NCI-H2029 treated with DMSO at 0.1 percent for 48 hours (cell line): ENCODE data around the gene SHANK1.

Experiments used
- DNase-seq: peaks from one replicate; lab custom pipeline; 2025; lab: John Stamatoyannopoulos, UW

Gene SHANK1

DNA sequence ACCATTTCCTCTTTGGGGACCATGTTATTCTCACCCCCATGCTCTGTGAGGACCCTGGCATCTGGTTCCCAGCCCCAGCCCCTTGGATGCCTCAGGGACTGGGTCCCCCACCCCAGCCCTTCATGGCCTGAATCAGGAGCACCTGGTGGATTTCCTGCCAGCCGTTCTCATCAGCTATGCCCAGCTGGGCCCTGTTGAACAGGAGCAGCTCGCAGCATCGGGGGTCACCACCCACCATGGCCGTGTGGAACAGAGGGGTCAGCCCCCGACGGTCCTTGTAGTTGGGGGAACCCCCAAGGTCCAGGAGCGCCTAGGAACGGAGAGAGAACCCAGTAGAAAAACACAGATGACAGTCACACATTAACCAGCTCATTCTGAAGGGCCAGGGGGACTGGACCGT is 7.8 kb downstream of the SHANK1 start:
- no peak for DNase-seq

DNA sequence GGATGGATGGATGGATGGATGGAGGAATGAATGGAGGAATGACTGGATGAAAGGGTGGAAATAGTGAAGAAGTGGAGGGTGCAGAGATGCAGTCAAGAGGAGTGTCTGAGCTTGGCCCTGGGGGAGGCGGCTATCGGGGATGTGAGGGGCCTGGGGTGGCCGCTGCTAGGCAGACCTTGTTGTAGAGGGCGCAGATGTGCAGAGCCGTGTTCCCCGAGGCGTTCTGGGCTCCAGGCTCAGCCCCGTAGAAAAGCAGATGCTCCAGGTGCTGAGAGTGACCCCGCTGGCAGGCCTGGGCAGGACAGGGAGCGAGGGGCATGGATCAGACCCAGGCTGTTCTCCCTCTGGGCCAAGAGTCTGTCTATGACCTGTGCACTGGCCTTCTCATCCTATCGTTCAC is 8.4 kb downstream of the SHANK1 start:
- no peak for DNase-seq

DNA sequence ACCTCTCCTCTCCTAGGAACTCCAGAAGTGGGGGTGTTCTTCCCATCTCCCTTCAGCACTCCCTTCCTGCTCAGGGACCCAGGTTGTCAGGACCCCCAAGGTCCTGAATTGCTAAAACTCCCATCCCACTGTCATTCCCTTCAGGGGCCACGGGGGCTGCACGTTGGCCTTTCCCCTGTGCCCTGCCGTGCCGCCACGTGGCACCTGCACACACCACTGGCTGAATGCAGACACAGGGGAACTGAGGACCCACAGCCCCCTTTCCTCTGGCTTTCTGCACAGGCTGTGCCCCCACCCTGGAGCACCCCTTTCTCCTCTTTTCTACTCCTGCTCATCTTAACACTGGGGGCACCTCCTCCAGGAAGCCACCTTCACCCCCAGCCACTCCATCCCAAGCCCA is 9.0 kb downstream of the SHANK1 start:
- DNase-seq = no peak

DNA sequence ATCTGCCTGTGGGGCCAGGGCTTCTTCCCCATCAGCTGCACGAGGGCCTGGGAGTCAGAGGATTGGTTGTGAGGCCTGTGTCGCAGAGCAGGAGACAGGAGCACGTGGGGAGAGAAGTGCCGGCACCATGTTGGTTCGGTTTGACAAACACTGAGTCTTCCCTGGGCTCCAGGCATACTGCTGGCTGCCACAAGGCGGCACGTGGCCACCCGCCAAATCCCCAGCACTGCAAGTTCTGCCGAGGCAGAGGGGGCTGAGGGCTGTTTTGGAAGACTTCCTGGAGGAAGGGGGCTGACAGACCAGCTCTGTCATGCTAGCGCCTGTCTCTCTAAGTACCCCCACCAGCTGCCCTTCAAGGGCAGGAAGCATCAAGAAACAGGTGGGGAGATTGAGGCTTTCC is 9.5 kb downstream of the SHANK1 start:
- DNase-seq = no peak

DNA sequence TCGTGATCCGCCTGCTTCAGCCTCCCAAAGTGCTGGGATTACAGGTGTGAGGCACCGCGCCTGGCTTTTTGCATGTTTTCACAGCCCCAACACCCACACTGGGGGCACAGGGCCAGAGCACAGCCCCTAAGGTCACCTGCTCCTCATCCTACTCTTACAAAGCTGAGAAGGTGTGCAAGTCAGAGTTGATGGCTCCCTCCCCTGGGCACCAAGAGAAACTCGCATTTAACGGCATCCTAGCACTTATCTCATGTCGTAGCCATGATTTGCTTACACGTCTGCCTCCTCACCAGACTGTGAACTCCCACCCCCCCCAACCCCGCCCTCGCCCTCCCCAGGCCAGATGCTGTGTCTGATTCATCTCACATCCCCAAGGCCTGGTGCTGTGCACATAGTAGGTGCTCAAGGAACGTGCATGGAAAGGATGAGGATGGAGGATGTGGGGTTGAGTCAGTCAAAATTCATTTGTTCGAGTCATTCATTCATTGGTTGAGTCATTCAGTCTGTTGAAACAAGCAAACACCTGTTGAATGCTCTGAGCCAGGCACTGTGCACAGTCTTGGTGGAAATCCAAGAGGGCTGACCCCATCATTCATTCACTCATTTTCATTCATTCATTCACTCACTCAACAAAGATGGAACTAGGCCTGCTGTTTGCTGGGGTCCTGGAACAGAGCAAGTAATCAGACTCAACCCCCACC is 11.3 kb downstream of the SHANK1 start:
- no peak for DNase-seq

DNA sequence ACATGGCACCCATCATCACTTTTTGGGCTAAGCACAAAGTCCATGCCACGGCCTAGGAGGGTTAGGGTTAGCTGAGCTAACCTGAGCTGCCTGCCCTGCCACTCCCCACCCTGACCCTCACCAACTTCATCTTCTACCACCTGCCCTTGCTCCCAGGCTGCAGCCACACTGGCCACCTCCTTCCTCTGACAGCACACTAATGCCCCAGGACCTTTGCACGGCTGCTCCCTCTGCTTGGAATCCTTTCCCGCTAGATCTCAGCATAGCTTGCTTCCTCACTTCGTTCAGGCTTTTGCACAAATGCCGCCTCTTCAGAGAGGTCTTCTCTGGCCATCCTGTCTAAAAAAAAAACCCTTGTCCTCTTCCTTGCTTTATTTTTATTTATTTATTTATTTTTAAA is 13.2 kb downstream of the SHANK1 start:
- DNase-seq = no peak

DNA sequence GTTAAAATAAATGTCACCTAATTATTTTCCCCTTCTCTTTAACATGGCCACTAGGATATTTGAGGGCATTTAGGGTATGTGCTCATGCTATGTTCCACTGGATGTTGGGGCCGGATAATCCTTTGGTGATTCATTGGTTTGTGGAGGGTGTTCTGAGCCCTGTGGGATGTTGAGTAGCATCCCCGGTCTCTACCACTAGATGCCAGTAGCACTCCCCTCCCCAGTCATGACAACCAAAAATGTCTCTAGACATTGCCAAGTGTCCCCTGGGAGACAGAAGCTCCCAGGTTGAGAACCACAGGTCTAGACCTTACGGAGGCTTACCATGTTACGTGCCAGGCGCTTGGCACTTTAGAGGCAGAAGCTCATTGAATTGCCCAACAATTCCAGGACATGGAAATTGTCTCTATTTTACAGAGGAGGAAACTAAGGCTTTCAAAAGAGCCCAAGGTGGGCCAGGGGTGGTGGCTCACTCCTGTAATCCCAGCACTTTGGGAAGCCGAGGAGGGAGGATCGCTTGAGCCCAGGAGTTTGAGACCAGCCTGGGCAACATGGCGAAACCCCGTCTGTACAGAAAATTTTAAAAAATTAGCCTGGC is 14.1 kb downstream of the SHANK1 start:
- DNase-seq = no peak

DNA sequence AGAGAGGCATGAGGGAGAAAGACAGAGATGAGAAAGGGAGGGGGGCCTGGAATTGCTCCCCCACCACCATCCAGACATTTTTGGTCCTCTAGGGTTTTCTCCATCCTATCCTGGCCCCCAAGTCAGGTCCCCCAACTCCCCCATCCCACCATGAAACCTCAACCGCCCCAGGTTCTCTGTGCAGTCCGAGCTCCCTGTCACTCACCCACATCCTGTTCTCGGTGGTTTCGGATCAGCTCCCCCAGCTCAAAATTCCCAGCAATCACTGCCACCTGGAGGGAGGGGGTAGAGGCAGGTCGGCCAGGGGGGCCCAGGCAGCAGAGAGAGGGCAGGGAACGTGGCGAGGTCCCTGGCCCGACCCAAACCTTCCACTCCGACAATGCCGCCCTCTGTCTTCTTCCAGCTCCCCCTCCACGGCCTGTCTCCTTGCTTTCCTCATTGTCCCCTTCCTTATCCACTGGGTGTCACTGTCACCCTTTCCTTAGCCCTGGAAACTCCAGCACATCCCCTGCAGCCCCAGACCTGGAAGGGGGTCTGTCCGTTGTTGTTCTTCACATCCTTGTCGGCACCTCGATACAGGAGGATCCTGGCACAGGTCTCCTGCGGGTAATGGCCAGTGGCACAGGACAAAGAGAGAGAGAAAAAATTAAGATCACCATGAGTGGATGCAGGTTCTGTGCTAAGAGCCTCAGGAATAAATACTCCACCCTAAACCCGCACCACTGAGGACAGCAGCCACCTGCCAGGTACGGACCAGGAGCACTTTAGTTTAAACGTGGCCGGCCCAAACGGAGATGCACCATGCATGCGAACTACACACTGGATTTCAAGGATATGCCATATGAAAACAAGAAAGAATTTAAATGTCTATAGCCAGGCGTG is 15.4 kb downstream of the SHANK1 start:
- DNase-seq = no peak

DNA sequence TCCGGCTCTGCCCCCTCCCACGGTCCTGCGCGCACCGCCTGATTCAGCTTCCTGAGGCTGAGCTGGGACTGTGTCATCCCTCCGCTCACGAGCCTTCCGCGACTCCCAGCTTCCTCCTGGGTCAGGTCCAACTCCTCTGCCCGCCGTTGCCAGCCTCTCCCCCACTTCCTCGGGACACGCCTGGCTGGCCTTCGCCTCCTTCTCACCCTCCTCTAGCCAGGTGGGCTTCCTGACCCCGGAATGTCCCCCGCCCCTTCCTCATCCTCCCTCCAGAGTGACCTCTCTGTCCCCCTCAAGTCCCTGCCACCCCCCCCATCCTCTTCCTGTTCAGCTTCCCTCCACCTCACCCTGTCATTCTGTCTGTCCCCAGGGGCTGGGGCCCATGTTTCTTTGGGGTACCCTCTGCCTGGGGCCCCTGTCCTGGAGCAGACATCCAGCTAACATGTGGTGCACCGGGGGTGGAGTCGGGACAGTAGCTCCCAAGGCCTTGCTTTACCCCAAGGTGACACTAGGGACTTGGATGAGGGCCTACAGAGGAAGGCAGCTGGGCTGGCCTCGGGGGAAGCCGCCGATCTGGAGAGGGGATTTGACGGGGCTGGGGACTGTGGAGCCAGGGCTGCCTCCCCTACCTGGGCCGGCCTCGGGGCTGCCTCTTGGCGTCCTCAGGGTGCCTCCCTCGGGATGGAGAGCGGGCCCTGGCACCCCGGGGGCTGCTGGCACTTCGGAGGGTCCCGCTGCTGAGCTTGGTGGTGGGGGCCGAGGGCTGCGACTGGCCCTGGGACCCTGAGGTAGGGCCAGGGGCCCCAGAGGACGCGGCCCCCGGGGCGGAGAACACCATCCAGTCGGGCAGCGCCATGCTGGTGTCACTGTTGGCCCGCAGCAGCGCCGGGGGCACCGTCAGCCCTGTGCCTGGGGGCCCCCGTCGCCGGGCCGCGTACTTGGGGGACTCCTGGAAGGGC is 16.5 kb downstream of the SHANK1 start:
- no peak for DNase-seq

DNA sequence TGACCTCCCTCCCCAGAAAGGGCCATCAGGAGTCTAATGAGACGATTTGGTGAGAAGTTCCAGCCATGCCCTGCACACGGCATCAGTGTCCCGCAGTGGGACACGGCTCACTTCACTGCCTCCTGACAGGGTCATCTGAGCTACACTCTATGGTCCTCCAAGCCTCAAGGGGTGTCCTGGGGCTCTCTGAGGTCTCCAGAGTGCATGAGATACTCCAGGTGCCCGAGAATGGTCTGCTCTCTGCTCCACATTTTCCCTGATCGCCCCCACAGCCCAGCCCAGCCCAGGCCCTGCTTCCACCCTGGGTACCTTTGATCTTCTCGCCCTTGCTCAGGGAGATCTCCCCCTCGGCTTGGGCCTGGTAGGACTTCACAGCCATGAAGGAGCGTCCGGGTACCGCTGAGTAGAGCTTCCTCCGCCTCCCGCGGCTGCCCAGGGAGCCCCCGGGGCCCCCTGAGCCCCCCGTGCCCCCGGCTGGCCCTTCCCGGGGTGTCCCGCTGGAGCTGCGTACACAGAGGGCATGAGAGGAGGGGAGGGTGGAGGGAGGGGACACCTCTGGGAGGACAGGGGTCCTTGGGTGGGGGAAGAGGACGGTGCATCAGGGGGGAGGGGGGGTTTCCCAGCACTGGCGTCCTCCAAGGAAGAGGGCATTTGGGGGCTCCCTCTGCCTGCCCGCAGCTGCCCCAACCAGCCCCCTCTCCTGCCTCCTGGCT is 17.3 kb downstream of the SHANK1 start:
- no peak for DNase-seq

DNA sequence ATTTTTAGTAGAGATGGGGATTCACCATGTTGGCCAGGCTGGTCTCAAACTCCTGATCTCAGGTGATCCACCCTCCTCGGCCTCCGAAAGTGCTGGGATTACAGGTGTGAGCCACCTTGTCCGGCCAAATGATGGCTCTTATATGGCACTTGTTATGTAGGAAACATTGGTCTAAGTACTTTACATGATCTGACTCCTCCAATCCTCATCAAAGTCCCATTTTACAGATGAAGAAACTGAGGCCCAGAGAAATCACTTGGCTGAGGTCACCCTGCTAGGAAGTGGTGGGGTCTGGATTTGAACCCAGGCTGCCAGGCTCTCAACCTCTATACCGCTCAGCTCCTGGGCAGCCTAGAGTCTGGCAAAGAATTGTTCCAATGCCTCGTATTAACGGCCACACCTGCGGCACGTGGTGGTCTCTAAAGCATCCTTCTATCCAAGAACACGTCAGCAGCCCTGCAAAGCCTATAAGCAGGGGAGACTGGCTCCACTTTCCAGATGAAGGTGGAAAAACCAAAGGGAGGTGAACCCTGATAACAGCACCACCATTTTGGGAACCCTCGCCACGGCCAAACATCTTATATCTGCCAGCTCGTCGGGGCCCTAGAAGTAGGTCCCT is 18.1 kb downstream of the SHANK1 start:
- no peak for DNase-seq

DNA sequence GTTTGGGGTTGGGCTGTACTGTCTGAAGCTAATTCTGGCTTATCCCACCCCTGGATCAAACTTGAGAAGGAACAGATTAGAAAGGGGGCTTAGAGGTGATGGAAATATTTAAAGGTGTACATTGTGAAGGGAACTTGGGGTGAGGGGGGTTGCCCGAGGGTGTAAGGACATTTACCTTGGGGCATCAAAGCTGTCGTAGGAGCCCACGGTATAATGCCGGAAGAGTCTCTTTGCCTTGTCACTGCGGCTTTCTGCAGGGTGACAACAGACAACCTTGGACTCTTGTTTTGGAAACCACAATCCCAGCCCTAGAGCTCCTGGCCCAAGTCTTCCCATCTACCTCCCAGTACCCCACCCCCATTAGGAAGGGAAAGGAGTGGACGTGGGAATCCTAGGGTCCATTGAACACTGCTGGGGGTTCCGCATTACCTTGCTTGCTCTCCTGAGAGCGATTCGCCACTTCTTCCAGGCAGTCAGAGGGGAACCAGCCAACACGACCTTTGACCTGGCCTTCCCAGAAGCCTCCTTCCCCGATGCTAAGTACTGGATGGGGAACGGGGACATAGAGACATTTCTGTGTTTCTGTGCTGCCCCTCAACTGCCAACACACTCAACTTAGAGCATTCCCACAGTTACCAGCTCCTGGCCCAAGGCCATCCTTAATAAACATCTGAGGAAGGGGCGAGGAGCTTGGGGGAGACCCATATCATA is 22.0 kb downstream of the SHANK1 start:
- no peak for DNase-seq

DNA sequence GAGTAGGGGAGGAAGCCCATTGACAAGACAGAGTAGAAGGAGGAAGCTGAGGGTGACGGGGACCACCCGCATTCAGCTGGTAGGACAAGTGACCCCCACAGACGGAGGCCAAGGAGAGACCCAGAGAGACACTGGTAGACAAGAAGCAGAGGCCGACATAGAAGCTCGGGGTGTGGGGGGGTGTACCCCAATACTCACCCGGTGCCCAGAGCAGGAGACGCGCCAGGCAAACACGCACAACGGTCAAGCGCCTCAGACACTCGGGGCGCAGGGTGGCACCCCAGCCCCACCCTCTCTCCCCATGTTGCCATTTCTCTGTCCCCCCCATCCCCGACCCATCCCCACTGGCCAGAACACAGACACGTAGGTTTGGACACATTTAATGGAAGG is 23.5 kb downstream of the SHANK1 start:
- no peak for DNase-seq

DNA sequence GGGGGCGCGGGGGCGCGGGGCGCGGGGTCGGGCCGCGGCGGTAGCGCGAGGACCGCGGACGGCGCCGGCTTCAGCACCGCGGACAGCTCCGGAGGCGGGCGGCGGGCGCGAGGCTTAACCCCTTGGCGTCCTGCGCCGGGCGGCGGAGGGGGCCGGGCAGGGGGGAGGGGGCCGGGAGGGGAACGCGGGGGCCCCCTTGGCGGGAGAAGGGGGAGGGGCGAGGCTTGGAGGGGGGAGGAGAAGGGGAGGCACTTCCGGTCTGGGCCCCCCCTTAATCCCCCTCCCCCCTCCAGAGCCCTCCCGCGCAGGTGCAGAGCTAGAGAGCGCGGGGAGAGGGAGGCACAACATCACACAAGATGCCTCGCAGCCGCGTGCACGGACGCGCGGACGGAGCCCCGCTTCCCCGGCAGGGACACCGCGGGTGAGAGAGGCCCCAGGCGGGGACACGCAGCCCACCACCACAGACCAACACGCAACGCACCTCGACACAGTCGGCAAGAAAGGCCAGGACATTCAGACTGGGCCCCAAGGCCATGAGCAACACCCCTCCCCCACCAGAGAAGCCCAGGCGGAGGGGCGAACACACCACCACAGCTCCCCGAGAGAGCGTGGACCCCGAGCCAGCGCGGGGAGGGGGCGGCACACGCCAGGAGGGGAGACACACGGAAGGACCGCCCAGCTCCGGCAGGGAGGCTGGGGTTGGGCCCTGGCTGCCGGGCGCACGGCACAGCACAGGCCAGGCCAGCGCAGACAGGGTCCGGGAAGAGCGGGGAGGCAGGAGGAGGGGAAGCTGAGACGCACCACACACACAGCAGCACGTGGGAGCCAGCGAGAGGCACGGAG is 24.1 kb downstream of the SHANK1 start:
- no peak for DNase-seq

DNA sequence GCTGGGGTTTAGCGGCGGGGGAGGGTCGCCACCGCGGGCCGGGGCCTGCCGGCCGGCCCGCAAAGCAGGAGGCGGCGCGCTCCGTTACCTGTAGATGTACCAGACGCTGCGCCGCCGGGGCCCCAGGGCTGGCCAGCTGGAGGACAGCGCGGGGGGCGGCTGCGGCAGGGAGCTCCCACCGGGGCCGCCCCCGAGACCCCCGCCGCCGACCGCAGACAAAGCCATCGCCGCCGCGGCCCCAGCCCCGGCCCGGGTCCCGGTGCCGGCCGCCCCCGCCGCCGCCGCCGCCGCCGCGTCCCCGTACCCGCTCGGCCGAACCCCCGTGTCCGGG is 24.8 kb downstream of the SHANK1 start:
- no peak for DNase-seq

DNA sequence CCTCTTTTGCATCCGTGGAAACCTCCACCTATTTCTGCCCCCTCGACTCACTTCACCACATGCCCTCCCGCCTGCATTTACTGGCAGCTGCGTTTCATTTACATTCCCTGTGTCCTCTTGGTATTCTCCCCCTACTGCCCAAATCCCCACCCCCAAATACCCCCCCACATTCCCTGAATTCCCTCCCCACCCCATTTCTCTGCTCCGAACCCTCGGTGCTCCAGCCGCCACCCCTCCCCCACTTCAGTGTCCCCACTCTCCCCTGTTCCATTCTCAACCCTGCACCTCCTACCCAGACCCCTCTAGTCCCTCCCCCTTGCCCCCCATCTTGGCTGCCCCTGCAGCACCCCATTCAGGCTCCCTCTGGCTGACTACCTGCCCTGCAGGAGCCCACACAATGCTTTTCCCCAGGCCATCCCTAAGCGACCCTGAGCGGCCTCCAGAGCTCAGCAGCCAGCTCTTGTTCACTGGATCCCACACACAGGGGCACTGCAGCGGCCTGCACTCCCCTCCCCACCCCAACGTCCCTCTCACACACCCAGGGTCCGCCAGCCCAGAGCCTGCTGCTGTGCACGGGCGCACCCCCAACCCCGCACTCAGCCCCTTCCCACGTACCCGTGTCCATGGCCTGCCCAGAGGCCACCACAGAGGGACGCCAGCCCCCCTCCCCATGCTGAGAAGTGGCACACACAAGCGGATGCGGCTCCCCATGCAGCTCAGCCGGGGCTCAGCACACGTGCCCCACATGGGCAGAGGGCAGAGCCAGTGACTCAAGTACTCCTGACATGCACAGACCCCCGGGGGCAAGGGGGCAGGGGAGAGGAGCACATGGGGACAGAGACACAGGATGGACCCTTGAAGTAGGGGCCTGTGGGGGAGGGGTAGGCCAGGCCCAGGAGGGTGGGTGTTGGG is 26.3 kb downstream of the SHANK1 start:
- DNase-seq = no peak

DNA sequence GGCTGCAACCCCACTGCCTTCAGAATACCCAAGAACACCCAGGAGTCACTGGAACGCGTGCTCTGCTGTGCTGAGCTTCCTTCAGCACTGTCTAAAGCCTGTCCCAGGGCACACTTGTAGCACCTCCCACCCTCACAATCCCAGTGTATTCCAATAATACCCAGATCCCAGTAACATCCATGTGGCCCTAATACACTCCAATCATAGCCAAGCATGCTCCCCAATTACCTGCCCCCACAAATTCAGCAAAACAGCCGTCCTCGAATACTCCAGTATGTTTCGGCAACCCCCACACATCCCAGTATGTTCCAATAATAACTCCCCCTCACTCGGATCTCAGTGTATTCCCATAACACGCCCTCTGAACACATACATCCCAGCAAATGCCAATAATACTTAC is 29.2 kb downstream of the SHANK1 start:
- DNase-seq = no peak

DNA sequence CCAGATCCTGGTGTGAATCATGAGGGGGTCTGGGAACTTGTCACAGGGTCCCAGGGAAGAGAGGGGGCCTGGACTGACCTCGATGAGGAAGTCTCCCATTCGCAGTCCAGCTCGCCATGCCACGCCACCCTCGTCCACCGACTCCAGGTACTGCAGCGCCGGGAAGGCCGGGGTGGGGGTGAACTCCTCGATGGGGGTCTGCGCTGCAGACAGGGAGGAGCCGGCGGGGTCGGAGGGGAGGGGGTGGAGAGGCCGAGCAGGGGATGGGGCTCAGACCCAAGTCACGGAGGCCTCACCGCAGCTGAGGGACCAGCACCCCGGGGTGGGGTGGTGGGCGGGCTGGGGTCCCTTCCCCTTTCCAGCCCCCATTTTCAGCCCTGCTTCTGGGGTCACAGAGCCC is 30.8 kb downstream of the SHANK1 start:
- DNase-seq = no peak
